Fibroblast of skin of abdomen (primary cell): ENCODE data around the gene ALDH3B2.
"Not testable (repeated sequence)": the region's sequence is repeated elsewhere in the genome, so short reads cannot be mapped to it uniquely, and the experiment has no call there.

Experiments
- DNase-seq: peaks from one replicate; pipeline ENCODE4 v3.0.0-alpha.2; 2013

The ALDH3B2 gene

GRCh38 chr11:67642173-67643120 lies 32.0 kb downstream of the ALDH3B2 start:
- DNase-seq = no peak

GRCh38 chr11:67641338-67642172 lies 32.9 kb downstream of the ALDH3B2 start:
- DNase-seq = no peak

- DNase-seq = no peak
Measured at GRCh38 chr11:67640758-67641337, 33.6 kb downstream of the ALDH3B2 start.

GRCh38 chr11:67640021-67640757 lies 34.2 kb downstream of the ALDH3B2 start:
- peak; percentile 32 for DNase-seq

- DNase-seq = no peak
Measured at GRCh38 chr11:67639438-67639859, 35.0 kb downstream of the ALDH3B2 start, which contains the start of gene TBX10. TBX10 (minus strand) TSS chr11:67639763; CDS start chr11:67639472, 291 bp downstream.

- no peak for DNase-seq
Measured at GRCh38 chr11:67638535-67639437, 35.6 kb downstream of the ALDH3B2 start.

GRCh38 chr11:67637441-67637840 lies 37.0 kb downstream of the ALDH3B2 start:
- DNase-seq = not testable (repeated sequence)

- no peak for DNase-seq
Measured at GRCh38 chr11:67636962-67637361, 37.5 kb downstream of the ALDH3B2 start.

- DNase-seq = no peak
Measured at GRCh38 chr11:67635231-67635521, 39.2 kb downstream of the ALDH3B2 start.

GRCh38 chr11:67634366-67635230 lies 39.8 kb downstream of the ALDH3B2 start:
- no peak for DNase-seq

- DNase-seq = no peak
Measured at GRCh38 chr11:67633758-67634365, 40.6 kb downstream of the ALDH3B2 start.

GRCh38 chr11:67632982-67633755 lies 41.3 kb downstream of the ALDH3B2 start:
- DNase-seq = no peak

- DNase-seq = no peak
Measured at GRCh38 chr11:67632175-67632981, 42.0 kb downstream of the ALDH3B2 start.

GRCh38 chr11:67631853-67632174 lies 42.6 kb downstream of the ALDH3B2 start:
- no peak for DNase-seq

- DNase-seq = no peak
Measured at GRCh38 chr11:67631411-67631810, 43.0 kb downstream of the ALDH3B2 start.

GRCh38 chr11:67630943-67631331 lies 43.5 kb downstream of the ALDH3B2 start:
- DNase-seq = no peak

- peak; percentile 97 for DNase-seq
Measured at GRCh38 chr11:67630228-67630942, 44.0 kb downstream of the ALDH3B2 start.
